CD8-positive, alpha-beta memory T cell (primary cell): ENCODE results near the gene SAFB2. TPM values are rescaled to one million over a fixed set of nuclear protein-coding genes. Genes with fewer than 3 reads are reported as not detected.
A peak's percentile ranks its signal among the peaks of the same experiment; 100 is the strongest.

Source experiments
- CTCF ChIA-PET: fragments of 350-600 bp; sonication (Branson Sonifier 250); formaldehyde crosslinking; loops from one replicate; lab custom pipeline; 2021; ENCODE audit warnings: antibody characterized with exemption; lab: Charles Lee
- POLR2A ChIA-PET: fragments of 350-600 bp; sonication (Branson Sonifier 250); formaldehyde crosslinking; loops from one replicate; lab custom pipeline; 2021; ENCODE audit warnings: antibody characterized with exemption; lab: Charles Lee
- DNase-seq, 5 donors: peaks; one replicate each; pipeline versions ENCODE4 v3.0.0 to v3.0.0-alpha.2; 2020 to 2022; ENCODE audit warnings: mixed read lengths in 1 of 5
- H3K27ac ChIP-seq: one replicate; pipeline ENCODE4 v1.7.0; 2013; ENCODE audit warnings: low read depth, mild to moderate bottlenecking, low read length, moderate library complexity
- H3K27me3 ChIP-seq: 2 replicates; pipeline ENCODE4 v1.7.0; 2013; ENCODE audit warnings: low read length, mild to moderate bottlenecking; ENCODE audit not compliant: insufficient read depth, poor library complexity, severe bottlenecking
- H3K36me3 ChIP-seq: 2 replicates; pipeline ENCODE4 v1.7.0; 2013; ENCODE audit warnings: mild to moderate bottlenecking, low read length, moderate library complexity; ENCODE audit not compliant: insufficient read depth
- H3K4me1 ChIP-seq: 2 replicates; pipeline ENCODE4 v1.7.0; 2013; ENCODE audit warnings: mild to moderate bottlenecking, low read length, moderate library complexity; ENCODE audit not compliant: insufficient read depth
- H3K4me3 ChIP-seq: 2 replicates; pipeline ENCODE4 v1.7.0; 2013; ENCODE audit warnings: mild to moderate bottlenecking, low read length
- H3K9me3 ChIP-seq: 2 replicates; pipeline ENCODE4 v1.7.0; 2013; ENCODE audit warnings: mild to moderate bottlenecking, low read length
- H3K27ac Mint-ChIP-seq, 8 donors: one replicate each; pipeline ENCODE4 v1.8.0; 2020 to 2021; ENCODE audit warnings: mixed read lengths in 8 of 8, mild to moderate bottlenecking in 6 of 8, inconsistent platforms in 3 of 8, moderate library complexity in 3 of 8
- H3K27me3 Mint-ChIP-seq, 2 donors: one replicate each; pipeline ENCODE4 v1.8.0; 2020 to 2021; ENCODE audit warnings: mixed read lengths in 2 of 2, mild to moderate bottlenecking in 1 of 2, moderate library complexity in 1 of 2
- H3K36me3 Mint-ChIP-seq, 3 donors: one replicate each; pipeline ENCODE4 v1.8.0; 2020 to 2021; ENCODE audit warnings: mixed read lengths in 3 of 3, inconsistent platforms in 1 of 3, mild to moderate bottlenecking in 1 of 3
- H3K4me1 Mint-ChIP-seq, 3 donors: one replicate each; pipeline ENCODE4 v1.8.0; 2020 to 2021; ENCODE audit warnings: mixed read lengths in 3 of 3, inconsistent platforms in 1 of 3, mild to moderate bottlenecking in 1 of 3
- H3K4me3 Mint-ChIP-seq, 7 donors: one replicate each; pipeline ENCODE4 v1.8.0; 2020 to 2021; ENCODE audit warnings: mixed read lengths in 7 of 7, mild to moderate bottlenecking in 6 of 7, moderate library complexity in 4 of 7, inconsistent platforms in 2 of 7
- H3K9me3 Mint-ChIP-seq, 5 donors: one replicate each; pipeline ENCODE4 v1.8.0; 2020 to 2022; ENCODE audit warnings: mixed read lengths in 5 of 5, mild to moderate bottlenecking in 3 of 5, moderate library complexity in 2 of 5, inconsistent platforms in 1 of 5
- polyA plus RNA-seq: library from polyadenylated mRNA; unstranded; fragments of 300-500 nt; fragmentation: Illumina TruSeq; gene quantifications from one replicate; pipeline ENCODE4 v1.2.3, GENCODE V29; 2021
- total RNA-seq, 2 experiments: library from RNA; stranded (reverse); gene quantifications; one replicate each; pipeline ENCODE4 v1.2.3, GENCODE V29; 2021

The SAFB2 gene
- total RNA-seq (10 to 100 TPM; 87.8 to 98.2 TPM), polyA plus RNA-seq (56.4 TPM)

DNA sequence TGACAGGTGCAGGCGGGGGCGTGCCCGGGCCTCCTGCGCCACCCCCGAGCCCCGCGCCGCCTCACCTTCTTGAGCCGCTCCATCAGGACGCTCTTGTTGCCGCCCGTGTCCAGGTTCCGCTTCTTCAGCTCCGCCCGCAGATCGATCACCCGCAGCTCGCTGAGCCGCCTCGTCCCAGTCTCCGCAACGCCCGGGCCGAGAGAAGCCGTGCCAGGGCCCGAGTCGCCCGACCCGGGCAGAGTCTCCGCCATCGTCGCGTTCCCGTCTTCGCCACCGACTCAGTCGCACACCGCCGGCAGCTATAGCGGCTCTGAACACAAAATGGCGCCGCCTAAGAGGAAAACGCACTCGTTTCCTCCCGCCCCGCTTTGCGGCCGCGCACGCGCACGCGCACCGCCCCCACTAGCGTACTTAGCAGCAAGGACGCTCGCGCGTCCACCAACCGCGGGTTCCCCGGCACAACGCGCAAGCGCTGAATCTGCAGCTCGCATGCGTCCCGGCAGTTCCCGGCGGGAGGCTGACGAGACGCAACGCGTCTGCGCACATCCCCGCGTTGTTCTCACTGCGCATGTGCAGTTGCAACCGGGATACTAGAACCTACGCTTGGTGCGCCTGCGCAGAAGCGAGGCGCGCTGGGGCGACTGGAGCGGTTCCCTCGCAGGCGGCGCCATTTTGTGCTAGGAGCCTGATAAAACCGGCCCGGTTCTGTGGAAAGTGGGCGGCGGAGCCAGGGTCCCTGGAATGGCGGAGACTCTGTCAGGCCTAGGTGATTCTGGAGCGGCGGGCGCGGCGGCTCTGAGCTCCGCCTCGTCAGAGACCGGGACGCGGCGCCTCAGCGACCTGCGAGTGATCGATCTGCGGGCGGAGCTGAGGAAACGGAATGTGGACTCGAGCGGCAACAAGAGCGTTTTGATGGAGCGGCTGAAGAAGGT, at the start of gene SAFB2, which contains the start of gene SAFB:
Gene SAFB2, minus strand, starts transcription at position 312 of the 932 bp plus-strand sequence. Its CDS starts 61 bp downstream, at position 251.
Gene SAFB, plus strand, starts transcription at position 619 of the 932 bp plus-strand sequence. Its CDS starts 123 bp downstream, at position 742.
- CTCF ChIA-PET: interaction anchor here (0.6 to 2.7 kb wide), 4 partner anchors 43 to 222 kb away, joined by 3 to 35 read pairs (median 4); partner anchors contain the start of gene RPL36
- Histone ChIP-seq H3K27me3 (no peaks in the 10 kb centered on the region), H3K4me1 (peaks cover 76% of the 10 kb centered on the region), H3K27ac (peak within 1 kb of the TSS; percentile 93), H3K9me3 (no peaks in the 10 kb centered on the region), H3K4me3 (peak within 1 kb of the TSS; percentile 90), H3K36me3 (peaks cover 52% of the 10 kb centered on the region)
- POLR2A ChIA-PET: interaction anchor here (0.5 to 2.6 kb wide), 15 partner anchors 13 to 1461 kb away, joined by 3 to 25 read pairs (median 4); partner anchors contain the start of genes CATSPERD, DUS3L, LONP1 and RPL36
- Mint-ChIP-seq H3K36me3 (peaks cover 12 to 89% (median 23%) of the 10 kb centered on the region in 3 donors), H3K9me3 (peaks cover 0 to 1% (median 0%) of the 10 kb centered on the region in 5 donors), H3K4me1 (peaks cover 73 to 85% (median 80%) of the 10 kb centered on the region in 3 donors), H3K27me3 (peaks cover 0 to 6% of the 10 kb centered on the region in 2 donors), H3K27ac (peak within 1 kb of the TSS; percentile 99 to 100 (median 100)), H3K4me3 (peak within 1 kb of the TSS; percentile 98 to 100 (median 100))
- peak; percentile 99 to 100 (median 100) for DNase-seq

DNA sequence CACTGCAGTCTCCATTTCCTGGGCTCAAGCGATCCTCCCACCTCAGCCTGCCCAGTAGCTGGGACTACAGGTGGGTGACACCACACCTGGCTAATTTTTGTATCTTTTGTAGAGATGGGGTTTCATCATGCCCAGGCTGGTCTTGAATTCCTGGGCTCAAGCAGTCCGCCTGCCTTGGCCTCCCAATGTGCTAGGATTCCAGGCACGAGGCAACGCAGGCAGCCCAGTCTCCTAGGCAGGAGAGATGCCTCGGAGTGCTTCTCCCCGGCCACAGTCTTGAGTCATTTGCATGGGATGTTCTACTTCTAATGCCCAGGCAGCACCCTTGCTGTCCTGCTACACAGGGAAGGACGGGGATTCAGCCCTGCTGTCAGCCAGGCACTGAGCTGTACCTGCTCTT, 49.0 kb upstream of the SAFB2 start:
- H3K9me3 ChIP-seq: no peaks in the 10 kb centered on the region
- H3K4me3 ChIP-seq: no peak overlapping the region
- peaks cover 23% of the 10 kb centered on the region for H3K36me3 ChIP-seq
- no peaks in the 10 kb centered on the region for H3K4me1 ChIP-seq
- CTCF ChIA-PET: no interaction called here
- POLR2A ChIA-PET: no interaction called here
- Mint-ChIP-seq H3K4me1 (no peaks in the 10 kb centered on the region), H3K27me3 (peaks cover 0 to 2% of the 10 kb centered on the region in 2 donors), H3K9me3 (no peaks in the 10 kb centered on the region), H3K4me3 (no peak overlapping the region), H3K27ac (no peak overlapping the region), H3K36me3 (peaks cover 0 to 37% (median 8%) of the 10 kb centered on the region in 3 donors)
- H3K27me3 ChIP-seq: no peaks in the 10 kb centered on the region
- no peak overlapping the region for H3K27ac ChIP-seq
- no peak for DNase-seq

DNA sequence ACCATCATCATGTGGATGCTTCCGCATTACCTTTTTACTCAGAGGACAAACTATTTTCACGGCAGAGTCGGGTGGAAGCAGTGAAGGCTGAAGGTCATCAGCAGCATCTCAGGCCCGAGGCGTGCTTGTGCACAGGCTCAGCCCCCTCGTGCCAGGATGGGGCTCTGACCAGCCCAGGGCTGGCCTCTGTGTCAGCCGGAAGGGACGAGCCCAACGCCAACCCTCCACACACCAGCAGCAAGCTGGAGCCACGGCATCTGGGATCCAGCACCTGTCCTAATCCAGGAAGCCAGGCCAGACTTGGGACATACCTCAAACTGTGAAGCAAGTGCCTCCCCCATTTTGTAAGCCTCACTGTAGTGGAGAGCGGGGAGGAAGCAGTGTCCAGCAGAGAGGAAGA, 46.6 kb upstream of the SAFB2 start:
- H3K27ac ChIP-seq: no peak overlapping the region
- Mint-ChIP-seq H3K4me3 (no peak overlapping the region), H3K9me3 (no peaks in the 10 kb centered on the region), H3K36me3 (peaks cover 0 to 61% (median 12%) of the 10 kb centered on the region in 3 donors), H3K27ac (no peak overlapping the region), H3K4me1 (no peaks in the 10 kb centered on the region), H3K27me3 (peaks cover 0 to 4% of the 10 kb centered on the region in 2 donors)
- no peaks in the 10 kb centered on the region for H3K4me1 ChIP-seq
- ChIA-PET POLR2A (no interaction called here), CTCF (interaction anchor here (1.2 kb wide), 1 partner anchor 21 kb away, joined by 3 read pairs; the partner anchor contains the start of gene RPL36)
- no peak for DNase-seq
- H3K36me3 ChIP-seq: peaks cover 47% of the 10 kb centered on the region
- H3K27me3 ChIP-seq: no peaks in the 10 kb centered on the region
- H3K4me3 ChIP-seq: no peak overlapping the region
- H3K9me3 ChIP-seq: no peaks in the 10 kb centered on the region

DNA sequence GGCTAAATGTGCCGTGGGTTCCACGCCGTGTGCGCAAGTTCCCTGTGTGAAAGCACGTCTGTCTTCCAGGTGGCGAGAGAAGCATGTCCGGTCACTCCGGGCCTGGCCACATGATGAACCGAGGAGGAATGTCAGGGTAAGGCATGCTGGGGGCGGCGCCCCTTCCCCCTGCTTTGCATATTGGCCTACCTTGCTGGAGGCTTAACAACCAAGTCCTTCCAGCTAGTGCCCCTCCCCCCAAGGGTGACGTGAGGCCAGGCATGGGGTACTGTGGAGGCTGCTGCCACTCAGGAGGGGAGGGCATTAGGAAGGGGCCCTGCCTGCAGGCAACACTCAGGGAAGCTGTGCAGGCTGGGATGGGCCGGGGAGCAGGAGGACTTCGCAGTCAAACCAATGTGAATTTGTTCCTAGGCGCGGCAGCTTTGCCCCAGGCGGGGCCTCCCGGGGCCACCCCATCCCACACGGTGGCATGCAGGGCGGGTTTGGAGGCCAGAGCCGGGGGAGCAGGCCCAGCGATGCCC, 45.2 kb upstream of the SAFB2 start:
- no peaks in the 10 kb centered on the region for H3K9me3 ChIP-seq
- peaks cover 56% of the 10 kb centered on the region for H3K36me3 ChIP-seq
- no peak overlapping the region for H3K27ac ChIP-seq
- H3K4me1 ChIP-seq: no peaks in the 10 kb centered on the region
- no peaks in the 10 kb centered on the region for H3K4me1 Mint-ChIP-seq
- H3K27ac Mint-ChIP-seq: no peak overlapping the region
- peaks cover 0 to 4% of the 10 kb centered on the region in 2 donors for H3K27me3 Mint-ChIP-seq
- peaks cover 0 to 72% (median 15%) of the 10 kb centered on the region in 3 donors for H3K36me3 Mint-ChIP-seq
- no peak overlapping the region for H3K4me3 ChIP-seq
- no peaks in the 10 kb centered on the region for H3K27me3 ChIP-seq
- no peak overlapping the region for H3K4me3 Mint-ChIP-seq
- ChIA-PET POLR2A (interaction anchor here (0.7 kb wide), 1 partner anchor 410 kb away, joined by 3 read pairs; no protein-coding TSS in a partner anchor), CTCF (no interaction called here)
- no peaks in the 10 kb centered on the region for H3K9me3 Mint-ChIP-seq
- no peak for DNase-seq

DNA sequence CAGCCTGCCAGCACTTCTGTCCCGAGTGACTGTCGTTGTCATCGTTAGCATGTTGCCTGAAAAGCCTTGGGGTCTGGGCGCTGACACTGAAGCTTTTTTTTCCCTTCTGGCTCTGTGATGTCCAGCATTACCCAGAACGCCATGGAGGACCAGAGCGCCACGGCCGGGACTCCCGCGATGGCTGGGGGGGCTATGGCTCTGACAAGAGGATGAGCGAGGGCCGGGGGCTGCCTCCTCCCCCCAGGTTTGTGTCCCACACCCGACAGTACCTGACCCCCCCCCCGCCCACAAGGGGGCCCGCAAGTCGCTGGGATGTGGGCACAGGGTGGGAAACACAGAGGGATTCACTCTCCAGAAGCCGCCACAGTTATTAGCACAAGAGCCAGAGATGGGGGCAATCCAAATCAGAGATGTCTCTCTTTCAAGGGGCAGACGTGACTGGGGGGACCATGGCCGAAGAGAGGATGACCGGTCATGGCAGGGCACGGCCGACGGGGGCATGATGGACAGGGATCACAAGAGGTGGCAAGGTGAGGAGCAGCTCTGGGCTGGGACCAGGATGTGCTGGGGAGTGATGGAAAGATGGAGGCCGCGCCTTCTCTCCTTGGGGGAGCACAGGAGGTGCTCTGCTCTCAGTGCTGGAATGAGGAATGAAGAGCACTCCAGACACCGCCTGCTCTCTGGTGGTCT, 44.5 kb upstream of the SAFB2 start:
- Mint-ChIP-seq H3K27me3 (peaks cover 0 to 4% of the 10 kb centered on the region in 2 donors), H3K9me3 (no peaks in the 10 kb centered on the region), H3K4me3 (no peak overlapping the region), H3K27ac (peak overlapping the region in 3 of 8 donors; percentile 56 to 61 (median 61)), H3K36me3 (peaks cover 0 to 78% (median 15%) of the 10 kb centered on the region in 3 donors), H3K4me1 (no peaks in the 10 kb centered on the region)
- ChIA-PET CTCF (no interaction called here), POLR2A (no interaction called here)
- Histone ChIP-seq H3K4me1 (no peaks in the 10 kb centered on the region), H3K27me3 (no peaks in the 10 kb centered on the region), H3K27ac (no peak overlapping the region), H3K36me3 (peaks cover 59% of the 10 kb centered on the region), H3K4me3 (no peak overlapping the region), H3K9me3 (no peaks in the 10 kb centered on the region)
- DNase-seq: no peak

DNA sequence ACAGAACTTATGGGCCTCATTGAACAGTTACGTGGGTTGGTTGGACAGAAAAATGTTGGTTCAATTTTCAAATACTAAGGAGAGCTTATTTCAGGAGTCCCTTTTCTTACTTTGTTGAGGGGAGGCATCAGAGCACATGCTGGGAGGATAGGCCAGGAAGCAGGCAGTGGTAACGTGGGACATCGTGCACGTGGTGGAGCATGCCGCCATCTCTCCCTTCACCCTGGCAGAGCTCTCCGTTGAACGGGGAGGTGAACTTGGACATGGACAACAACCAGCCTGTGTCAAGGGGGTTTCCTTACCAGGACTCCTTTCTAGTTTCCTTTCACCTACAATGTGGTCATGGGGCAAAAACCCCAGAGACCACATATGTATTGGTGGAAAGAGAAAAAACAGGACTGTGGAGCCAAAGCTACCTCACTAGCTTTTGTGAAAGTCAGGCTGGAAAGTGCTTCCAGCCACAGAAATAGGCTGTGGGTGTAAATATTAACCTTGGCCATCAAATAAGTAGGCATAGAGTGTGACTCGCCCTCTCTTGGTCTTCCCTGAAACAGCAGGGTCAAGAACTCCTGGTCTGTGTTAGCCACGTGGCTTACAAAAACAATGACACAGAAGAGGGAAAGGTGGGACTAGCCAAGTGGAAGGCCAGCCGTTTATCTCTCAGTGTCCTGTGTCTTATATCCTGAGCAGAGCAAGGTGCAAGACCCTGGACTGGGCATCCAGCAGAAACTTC, 43.4 kb upstream of the SAFB2 start:
- Mint-ChIP-seq H3K9me3 (no peaks in the 10 kb centered on the region), H3K4me1 (no peaks in the 10 kb centered on the region), H3K27ac (peak overlapping the region in 2 of 8 donors; percentile 54 to 74), H3K4me3 (no peak overlapping the region), H3K36me3 (peaks cover 0 to 85% (median 17%) of the 10 kb centered on the region in 3 donors), H3K27me3 (peaks cover 0 to 4% of the 10 kb centered on the region in 2 donors)
- ChIA-PET CTCF (interaction anchor here (1.0 kb wide), 1 partner anchor 22 kb away, joined by 3 read pairs; no protein-coding TSS in a partner anchor), POLR2A (no interaction called here)
- Histone ChIP-seq H3K27ac (no peak overlapping the region), H3K9me3 (no peaks in the 10 kb centered on the region), H3K4me3 (no peak overlapping the region), H3K27me3 (no peaks in the 10 kb centered on the region), H3K36me3 (peaks cover 69% of the 10 kb centered on the region), H3K4me1 (no peaks in the 10 kb centered on the region)
- DNase-seq: no peak

DNA sequence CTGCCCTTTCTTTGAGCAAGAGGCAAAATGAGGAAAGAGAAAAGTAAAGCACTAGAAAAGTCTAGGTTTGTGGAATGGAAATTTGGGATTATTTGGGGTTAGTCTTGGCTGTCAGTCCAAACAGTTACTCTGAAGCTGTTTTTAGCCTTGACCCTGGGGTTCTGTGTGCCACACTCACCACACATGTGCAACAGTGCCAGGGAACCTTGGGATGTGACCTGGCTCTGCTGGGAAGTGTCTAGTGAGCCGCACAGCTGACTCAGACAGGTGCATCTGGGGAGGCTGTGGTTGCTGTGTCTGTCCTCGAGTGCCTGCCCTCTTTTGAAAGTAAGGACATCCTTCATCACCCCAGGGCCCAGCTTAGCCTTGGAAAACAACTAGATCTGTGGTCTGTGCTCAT, 41.9 kb upstream of the SAFB2 start:
- Mint-ChIP-seq H3K4me3 (no peak overlapping the region), H3K9me3 (no peaks in the 10 kb centered on the region), H3K36me3 (peaks cover 0 to 92% (median 19%) of the 10 kb centered on the region in 3 donors), H3K4me1 (no peaks in the 10 kb centered on the region), H3K27me3 (peaks cover 0 to 4% of the 10 kb centered on the region in 2 donors), H3K27ac (peak overlapping the region in 1 of 8 donors; percentile 34)
- no peak overlapping the region for H3K4me3 ChIP-seq
- ChIA-PET POLR2A (no interaction called here), CTCF (no interaction called here)
- peaks cover 81% of the 10 kb centered on the region for H3K36me3 ChIP-seq
- no peaks in the 10 kb centered on the region for H3K27me3 ChIP-seq
- H3K4me1 ChIP-seq: no peaks in the 10 kb centered on the region
- H3K9me3 ChIP-seq: no peaks in the 10 kb centered on the region
- no peak for DNase-seq
- no peak overlapping the region for H3K27ac ChIP-seq
